KMS-11 (cell line): Measurements from ENCODE around the gene KCTD17.
A peak's percentile ranks its signal among the peaks of the same experiment; 100 is the strongest.

Source experiments
- H2AFZ ChIP-seq: fragments of 200-600 bp; sonication (generic); 2 replicates; pipeline ENCODE4 v1.6.1; 2016; ENCODE audit warnings: antibody characterized with exemption, mixed run types, low read depth
- H3K27ac ChIP-seq: fragments of 200-600 bp; sonication (generic); 2 replicates; pipeline ENCODE4 v1.6.1; 2016; ENCODE audit warnings: mild to moderate bottlenecking, mixed run types
- H3K27me3 ChIP-seq: fragments of 200-600 bp; sonication (generic); 2 replicates; pipeline ENCODE4 v1.6.1; 2017; ENCODE audit warnings: mild to moderate bottlenecking, low read depth, mixed run types, moderate library complexity; ENCODE audit not compliant: insufficient read depth
- H3K36me3 ChIP-seq: fragments of 200-600 bp; sonication (generic); 2 replicates; pipeline ENCODE4 v1.6.1; 2017; ENCODE audit warnings: mild to moderate bottlenecking, mixed run types; ENCODE audit not compliant: insufficient read depth
- H3K4me1 ChIP-seq: fragments of 200-600 bp; sonication (generic); 2 replicates; pipeline ENCODE4 v1.6.1; 2016; ENCODE audit warnings: mild to moderate bottlenecking, low read depth, mixed run types; ENCODE audit not compliant: poor library complexity, severe bottlenecking
- H3K4me2 ChIP-seq: fragments of 200-600 bp; sonication (generic); 2 replicates; pipeline ENCODE4 v1.7.0; 2016; ENCODE audit warnings: mild to moderate bottlenecking, mixed run types
- H3K4me3 ChIP-seq: fragments of 200-600 bp; sonication (generic); IDR thresholded peaks from 2 replicates; pipeline ENCODE4 v1.6.1; 2017; ENCODE audit warnings: low read depth, low read length, mixed read lengths; ENCODE audit not compliant: insufficient read depth
- H3K79me2 ChIP-seq: fragments of 200-600 bp; sonication (generic); 2 replicates; pipeline ENCODE4 v1.6.1; 2016; ENCODE audit warnings: low read depth, mixed run types; ENCODE audit not compliant: insufficient read depth
- H3K9ac ChIP-seq: fragments of 200-600 bp; sonication (generic); 2 replicates; pipeline ENCODE4 v1.6.1; 2016; ENCODE audit warnings: mild to moderate bottlenecking, mixed run types
- H4K20me1 ChIP-seq: fragments of 200-600 bp; sonication (generic); 2 replicates; pipeline ENCODE4 v1.6.1; 2016; ENCODE audit warnings: mild to moderate bottlenecking, mixed run types; ENCODE audit not compliant: insufficient read depth
- CTCF ChIP-seq: fragments of 200-600 bp; sonication (generic); conservative IDR thresholded peaks from 2 replicates; pipeline ENCODE4 v1.6.1; 2017; ENCODE audit warnings: low read depth, mild to moderate bottlenecking, antibody characterized with exemption, low read length, moderate library complexity, mixed read lengths

KCTD17 gene

GRCh38 chr22:37052386-37053309 lies 1.1 kb downstream of the KCTD17 start:
- Histone ChIP-seq H3K4me3 (no peak overlapping the region), H3K79me2 (no peaks in the 10 kb centered on the region), H3K4me1 (no peaks in the 10 kb centered on the region), H3K27me3 (no peaks in the 10 kb centered on the region), H3K36me3 (no peaks in the 10 kb centered on the region), H4K20me1 (no peaks in the 10 kb centered on the region), H3K27ac (no peak overlapping the region), H2AFZ (no peak overlapping the region), H3K9ac (0 out of 2 replicates have a peak overlapping the region, but pooled peaks have one; percentile 15), H3K4me2 (peak overlapping the region; percentile 39; the same call in 1 of the 2 replicates)
- TF ChIP-seq CTCF, result no peak

DNA sequence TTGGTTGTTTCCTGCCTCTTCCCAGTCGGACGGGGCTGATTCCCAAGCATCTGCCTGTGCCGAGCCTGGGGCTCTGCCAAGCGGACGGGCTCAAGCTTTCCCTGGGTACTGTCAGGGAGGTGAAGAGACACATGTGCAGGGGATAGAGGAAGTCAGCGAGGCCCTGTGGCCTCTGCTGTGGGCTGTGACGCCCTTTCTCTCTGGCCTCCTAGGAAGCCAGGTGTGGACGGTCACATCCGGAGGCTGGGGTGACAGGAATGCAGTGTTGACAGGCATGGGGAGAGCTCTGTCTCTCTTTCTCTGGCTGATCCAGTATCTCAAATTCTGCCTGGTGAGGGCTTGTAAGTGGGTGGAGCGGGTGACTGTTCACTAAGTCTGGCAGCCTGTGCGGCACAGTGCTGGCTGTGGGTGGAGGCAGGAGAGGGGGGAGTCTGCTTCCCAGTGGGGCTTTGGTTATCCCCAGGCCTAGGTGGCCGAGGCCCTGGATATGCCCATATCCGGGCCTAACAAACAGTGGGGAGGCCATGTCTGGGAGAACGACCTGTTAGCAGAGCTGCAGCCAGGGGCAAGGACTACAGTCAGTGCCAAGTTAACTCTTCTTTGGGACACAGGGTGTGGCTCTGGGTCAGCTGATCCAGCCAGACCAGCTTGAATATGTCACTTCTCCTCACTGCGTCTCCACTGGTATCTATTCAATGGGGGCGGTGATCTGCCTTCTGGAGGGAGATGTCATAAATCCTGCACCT lies 1.9 kb downstream of the KCTD17 start:
- Histone ChIP-seq H4K20me1 (no peaks in the 10 kb centered on the region), H3K4me3 (no peak overlapping the region), H3K27me3 (no peaks in the 10 kb centered on the region), H3K36me3 (no peaks in the 10 kb centered on the region), H3K79me2 (no peaks in the 10 kb centered on the region), H2AFZ (no peak overlapping the region), H3K4me2 (no peak overlapping the region), H3K4me1 (no peaks in the 10 kb centered on the region), H3K9ac (no peak overlapping the region), H3K27ac (no peak overlapping the region)
- no peak for TF ChIP-seq CTCF

- no peak overlapping the region for H3K9ac ChIP-seq
- no peaks in the 10 kb centered on the region for H3K36me3 ChIP-seq
- H3K4me2 ChIP-seq, result no peak overlapping the region
- H3K79me2 ChIP-seq, result no peaks in the 10 kb centered on the region
- no peak overlapping the region for H3K27ac ChIP-seq
- H4K20me1 ChIP-seq, result no peaks in the 10 kb centered on the region
- TF ChIP-seq CTCF, result no peak
- H2AFZ ChIP-seq, result no peak overlapping the region
- no peak overlapping the region for H3K4me3 ChIP-seq
- no peaks in the 10 kb centered on the region for H3K4me1 ChIP-seq
- no peaks in the 10 kb centered on the region for H3K27me3 ChIP-seq
Observed at GRCh38 chr22:37054056-37054395, 2.5 kb downstream of the KCTD17 start.

GRCh38 chr22:37054600-37055365 lies 3.2 kb downstream of the KCTD17 start:
- no peak overlapping the region for H2AFZ ChIP-seq
- no peaks in the 10 kb centered on the region for H3K27me3 ChIP-seq
- H3K79me2 ChIP-seq, result no peaks in the 10 kb centered on the region
- no peak overlapping the region for H3K9ac ChIP-seq
- TF ChIP-seq CTCF, result no peak
- no peak overlapping the region for H3K4me2 ChIP-seq
- H3K36me3 ChIP-seq, result no peaks in the 10 kb centered on the region
- H3K27ac ChIP-seq, result no peak overlapping the region
- H4K20me1 ChIP-seq, result no peaks in the 10 kb centered on the region
- H3K4me1 ChIP-seq, result no peaks in the 10 kb centered on the region
- H3K4me3 ChIP-seq, result no peak overlapping the region
